HG02588 (cell line): ENCODE measurements around the gene GPR39.
"Not testable (repeated sequence)": the region's sequence is repeated elsewhere in the genome, so short reads cannot be mapped to it uniquely, and the experiment has no call there.

ENCODE experiments used
- ATAC-seq: cut with Tn5 transposase; IDR thresholded peaks from one replicate; pipeline ENCODE4 v1.9.1; 2021; ENCODE audit warnings: mild to moderate bottlenecking, moderate library complexity; ENCODE audit not compliant: unreplicated experiment

GPR39 gene

DNA sequence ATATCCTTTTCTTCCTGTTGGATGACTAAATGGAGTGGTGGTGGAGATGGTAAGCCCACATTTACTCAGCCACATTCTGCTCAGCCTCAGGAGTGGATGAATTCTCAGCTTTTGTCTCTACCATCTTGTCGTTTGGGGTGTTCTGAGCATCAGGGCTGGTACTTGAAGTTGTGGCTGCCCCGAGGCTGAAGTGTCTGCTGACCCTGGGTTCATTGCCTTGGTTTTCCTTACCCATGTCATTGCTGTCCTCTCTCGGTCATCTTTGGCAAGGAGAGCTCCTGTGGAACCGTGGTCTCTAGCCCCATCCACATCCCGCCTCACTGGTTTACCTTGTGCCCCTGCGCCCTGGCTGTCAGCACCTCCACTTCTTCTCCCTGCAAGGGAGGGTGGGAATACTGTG is 71.9 kb downstream of the GPR39 start:
- ATAC-seq: no peak

GRCh38 chr2:132489150-132489549 is 72.5 kb downstream of the GPR39 start:
- no peak for ATAC-seq

- no peak for ATAC-seq
These were observed 79.3 kb downstream of the GPR39 start for GRCh38 chr2:132495881-132496280.

DNA sequence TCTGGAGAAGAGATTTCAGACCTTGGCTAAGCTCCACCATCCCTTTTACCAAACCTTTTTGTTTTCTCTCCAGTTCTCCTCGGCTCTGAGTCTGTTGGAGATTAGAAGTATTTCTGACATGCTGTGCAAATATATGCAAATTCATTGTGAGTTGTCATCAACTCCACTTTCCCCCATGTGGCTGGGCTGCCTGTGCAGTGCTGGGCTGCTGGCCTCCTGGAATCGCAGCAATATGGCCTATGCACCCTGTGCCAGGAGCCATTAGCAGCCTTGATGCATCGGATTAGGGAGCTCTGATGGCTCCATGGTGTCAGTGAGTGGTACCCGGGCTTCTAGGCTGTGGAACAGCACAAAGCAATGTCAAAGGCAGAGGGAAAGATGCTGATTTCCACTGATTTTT is 80.0 kb downstream of the GPR39 start:
- ATAC-seq: no peak

DNA sequence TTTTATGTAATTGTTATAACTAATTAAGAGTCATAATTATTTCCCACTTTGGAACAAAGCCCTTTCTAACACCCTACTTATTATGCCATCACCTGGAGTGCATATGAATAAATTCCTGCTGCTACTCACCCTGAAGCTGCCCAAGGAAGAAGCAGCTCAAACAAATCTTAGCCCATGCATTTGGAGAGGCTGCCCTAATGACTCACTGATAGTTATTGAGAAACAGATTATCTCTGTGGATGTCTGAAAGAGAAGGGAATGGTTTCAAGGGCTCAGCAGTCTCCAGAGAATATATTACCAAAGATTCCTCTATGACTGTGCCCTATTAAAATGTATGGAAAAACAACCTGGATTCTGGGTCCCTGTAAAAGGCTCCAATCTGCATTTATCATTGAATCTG is 81.0 kb downstream of the GPR39 start:
- ATAC-seq: no peak

DNA sequence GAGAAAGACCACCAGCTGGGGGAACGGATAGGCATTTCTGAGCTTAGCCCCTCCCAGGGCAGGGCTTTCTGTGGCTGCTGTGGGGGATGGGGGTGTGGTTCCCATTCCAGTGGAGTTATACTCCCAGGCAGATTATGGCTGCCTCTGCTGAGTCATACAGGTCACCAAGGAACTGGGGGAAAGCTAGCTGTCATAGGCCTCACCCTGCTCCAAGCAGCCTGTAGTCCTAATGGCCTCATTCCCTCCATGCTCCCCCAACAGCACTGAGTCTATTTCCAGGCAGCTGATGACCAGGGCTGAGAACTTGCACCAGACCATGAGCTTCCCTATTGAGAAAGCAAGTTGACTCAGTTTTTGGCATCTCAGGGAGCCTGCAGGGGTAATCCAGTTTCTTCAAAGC is 87.1 kb downstream of the GPR39 start:
- ATAC-seq: no peak

- ATAC-seq: no peak
These were observed 98.4 kb downstream of the GPR39 start for GRCh38 chr2:132515010-132515409.

- no peak for ATAC-seq
These were observed 100.8 kb downstream of the GPR39 start for GRCh38 chr2:132517386-132517785.

- no peak for ATAC-seq
These were observed 101.7 kb downstream of the GPR39 start for GRCh38 chr2:132518302-132518701.

GRCh38 chr2:132519566-132519965 is 103.0 kb downstream of the GPR39 start:
- ATAC-seq: no peak

- no peak for ATAC-seq
These were observed 104.7 kb downstream of the GPR39 start for GRCh38 chr2:132521341-132521740.

- ATAC-seq: no peak
These were observed 106.3 kb downstream of the GPR39 start for GRCh38 chr2:132522901-132523300.

GRCh38 chr2:132537061-132537460 is 120.5 kb downstream of the GPR39 start:
- not testable (repeated sequence) for ATAC-seq

GRCh38 chr2:132538331-132538855 is 121.8 kb downstream of the GPR39 start:
- no peak for ATAC-seq

DNA sequence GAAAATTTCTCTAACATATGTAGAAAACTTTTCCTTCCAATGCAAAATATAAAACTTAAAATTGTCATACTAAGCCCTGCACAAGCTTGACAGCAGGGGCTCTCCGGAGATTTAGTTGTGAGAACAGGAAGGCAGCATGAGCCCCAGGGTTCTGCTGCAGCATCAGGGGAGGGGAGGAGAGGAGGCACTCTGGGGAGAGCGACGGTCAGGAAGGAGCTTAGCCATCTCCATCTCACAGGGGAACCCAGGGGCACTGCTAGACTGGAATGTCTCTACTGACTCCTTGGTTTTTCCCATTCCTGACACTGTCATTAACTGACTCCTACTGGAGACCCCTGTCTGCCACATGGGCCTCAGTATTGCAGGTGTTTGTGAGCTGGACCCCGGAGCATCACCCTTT is 123.6 kb downstream of the GPR39 start:
- ATAC-seq: no peak

- ATAC-seq: no peak
These were observed 126.5 kb downstream of the GPR39 start for GRCh38 chr2:132542953-132543569.

DNA sequence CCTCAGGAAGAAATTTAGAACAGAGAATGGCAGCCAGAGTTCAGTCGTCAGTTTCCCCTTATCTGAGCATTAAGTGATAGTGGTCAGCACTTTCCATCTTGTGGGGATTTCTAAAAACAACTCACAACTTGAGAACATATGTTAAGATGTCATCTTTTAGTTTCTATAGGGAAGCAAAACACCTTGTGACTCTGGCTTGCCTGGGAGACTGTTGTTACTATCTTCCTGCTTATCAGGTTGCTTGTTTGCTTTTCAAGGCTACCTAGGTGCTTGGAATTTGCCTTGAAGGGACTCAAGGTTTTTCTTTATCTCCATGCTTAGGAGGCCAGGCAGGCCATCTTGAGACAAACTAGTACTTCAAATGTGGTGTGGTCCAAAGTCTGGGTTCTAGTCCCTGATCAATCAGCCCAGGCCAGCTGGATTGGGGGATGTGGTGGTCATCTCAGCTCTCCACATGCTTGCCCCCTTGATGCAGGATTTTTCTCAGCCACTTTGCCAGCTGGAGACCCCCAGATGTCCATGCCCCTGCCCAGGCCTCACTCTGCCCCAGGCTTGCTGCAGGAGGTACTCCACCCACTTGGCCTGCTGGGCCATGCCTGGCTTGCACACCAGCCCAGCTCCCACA is 127.5 kb downstream of the GPR39 start:
- ATAC-seq: no peak

GRCh38 chr2:132547090-132547687 is 130.6 kb downstream of the GPR39 start:
- ATAC-seq: no peak

DNA sequence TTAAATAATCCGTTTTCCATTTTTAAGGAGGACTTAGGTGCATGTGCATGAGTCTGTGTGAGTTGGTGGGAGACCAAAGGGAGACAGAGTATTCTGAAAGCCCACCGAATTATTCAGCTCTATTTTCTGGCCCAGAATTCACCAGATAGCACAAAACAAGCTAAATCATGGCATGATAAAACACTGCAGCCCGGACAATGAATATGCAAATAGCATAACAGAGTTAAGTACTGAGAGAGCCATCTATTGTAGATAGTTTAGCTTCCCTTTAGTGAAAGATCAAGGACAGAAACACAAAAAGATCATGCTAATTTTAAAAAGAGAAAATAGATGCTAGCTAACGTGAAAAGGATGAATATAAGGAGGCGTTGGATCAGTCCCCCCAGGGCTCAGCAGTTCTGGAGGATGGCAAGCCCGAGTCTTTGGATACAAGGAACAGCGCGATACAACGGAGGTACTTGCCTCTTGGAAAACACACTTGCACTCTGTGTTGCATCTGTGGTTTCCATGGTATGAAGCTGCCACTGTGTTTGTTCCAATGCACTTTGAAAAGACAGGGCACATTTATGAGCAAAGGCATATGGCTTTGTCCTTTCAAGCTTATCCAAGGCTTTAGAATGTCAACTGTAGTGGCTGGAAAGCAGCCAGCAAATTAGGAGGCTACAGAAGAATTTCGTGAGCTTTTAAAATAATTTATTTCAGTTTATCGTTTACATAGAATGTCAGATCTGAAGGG is 133.5 kb downstream of the GPR39 start:
- ATAC-seq: no peak

DNA sequence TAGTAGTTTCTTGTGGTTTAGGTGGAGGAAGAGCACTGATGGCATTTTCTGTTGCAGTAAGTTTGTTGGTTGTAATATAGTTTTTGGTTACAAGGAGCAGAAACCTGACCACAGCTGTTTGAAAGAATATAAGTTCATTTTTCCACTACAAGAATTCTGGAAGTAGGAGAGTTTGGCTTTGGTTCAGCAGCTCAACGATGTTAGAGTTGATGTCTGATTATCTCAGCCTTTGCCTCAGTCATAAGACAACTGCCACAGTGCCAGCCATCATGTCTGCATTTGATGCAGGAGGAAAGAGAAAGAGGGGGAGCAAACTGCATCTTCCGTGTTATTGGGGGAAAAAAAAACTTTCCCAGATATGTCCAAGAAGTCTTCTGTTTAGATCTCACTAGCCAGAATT is 134.3 kb downstream of the GPR39 start:
- no peak for ATAC-seq

DNA sequence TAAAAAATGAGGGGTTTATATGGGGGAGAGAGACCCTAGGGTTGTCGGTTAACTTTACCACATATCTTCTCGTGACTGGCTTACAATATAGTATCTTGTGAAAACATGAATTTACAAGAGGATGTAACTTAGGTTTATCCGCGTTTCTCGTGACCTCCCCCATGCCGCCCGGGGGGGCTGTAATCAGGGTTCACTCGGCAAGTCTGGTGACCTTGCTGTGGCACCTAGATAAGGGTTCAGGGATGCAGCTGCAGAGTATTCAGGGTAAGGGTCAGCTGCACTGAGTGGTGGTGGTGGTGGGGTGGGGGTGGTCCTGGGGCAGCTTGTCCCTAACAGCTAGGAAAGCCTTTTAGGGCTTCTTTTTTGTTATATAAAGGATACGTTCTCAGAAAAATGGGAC is 141.1 kb downstream of the GPR39 start:
- no peak for ATAC-seq

- no peak for ATAC-seq
These were observed 142.7 kb downstream of the GPR39 start for GRCh38 chr2:132559326-132559725.
